GM13976 (cell line): ENCODE data around the gene TMIGD2.

Experiments
- DNase-seq: peaks from one replicate; pipeline ENCODE4 v3.0.0; 2012; ENCODE audit warnings: low spot score
- in situ Hi-C: fragments of 300-500 bp; cut with MboI; formaldehyde crosslinking; loops from one replicate; pipeline ENCODE4 v1.12.0; 2022; ENCODE audit warnings: low sequenced_read_pairs, mixed read lengths, inconsistent platforms; ENCODE audit not compliant: unreplicated experiment
- TF ChIP-seq, protein P1 (sequence below): IDR thresholded peaks from 2 replicates; pipeline ENCODE4 v1.5.1; 2012; ENCODE audit warnings: borderline replicate concordance, mild to moderate bottlenecking; ENCODE audit not compliant: insufficient read depth; ENCODE audit errors: extremely low read depth, missing control alignments, control extremely low read depth

Gene TMIGD2

DNA sequence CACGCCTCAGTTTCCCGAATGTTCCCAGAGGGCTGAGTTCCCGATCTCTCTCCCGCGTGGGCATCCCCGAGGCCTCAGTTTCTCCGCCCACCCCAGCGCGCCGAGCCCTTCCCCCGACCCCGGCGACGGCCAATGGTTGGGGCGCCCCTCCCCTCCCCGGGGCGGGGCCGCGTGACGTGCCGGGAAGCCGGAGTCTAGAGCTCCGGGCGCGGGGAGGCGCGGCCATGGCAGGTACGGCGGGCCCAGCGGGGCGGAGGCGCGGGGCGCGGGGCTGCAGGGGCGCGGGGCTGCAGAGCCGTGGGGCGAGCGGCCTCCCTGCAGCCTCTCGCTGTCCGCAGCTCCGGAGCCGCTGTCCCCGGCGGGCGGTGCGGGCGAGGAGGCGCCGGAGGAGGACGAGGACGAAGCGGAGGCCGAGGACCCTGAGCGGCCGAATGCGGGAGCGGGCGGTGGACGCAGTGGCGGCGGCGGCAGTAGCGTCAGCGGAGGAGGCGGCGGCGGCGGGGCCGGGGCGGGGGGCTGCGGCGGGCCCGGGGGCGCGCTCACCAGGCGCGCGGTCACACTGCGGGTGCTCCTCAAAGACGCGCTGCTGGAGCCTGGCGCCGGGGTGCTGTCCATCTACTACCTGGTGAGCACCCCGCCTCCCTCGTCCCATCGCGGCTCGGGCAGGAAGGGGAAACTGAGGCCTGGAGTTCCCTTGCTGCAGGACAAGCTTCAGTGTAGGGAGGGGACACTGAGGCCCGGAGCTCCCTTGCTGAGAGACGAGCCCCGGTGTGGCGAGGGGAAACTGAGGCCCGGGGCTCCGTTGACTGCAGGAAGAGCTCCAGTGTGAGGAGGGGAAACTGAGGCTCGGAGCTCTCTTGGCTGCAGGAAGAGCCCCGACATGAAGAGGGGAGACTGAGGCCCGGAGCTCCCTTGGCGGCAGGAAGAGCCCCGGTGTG, 41.5 kb upstream of the TMIGD2 start, which contains the start of gene MPND:
Gene MPND, plus strand, starts transcription at position 193 of the 938 bp plus-strand sequence. Its CDS starts 32 bp downstream, at position 225.
- peak; percentile 92 for DNase-seq
- in situ Hi-C loops, result no loop called here
- TF ChIP-seq, protein P1, sequence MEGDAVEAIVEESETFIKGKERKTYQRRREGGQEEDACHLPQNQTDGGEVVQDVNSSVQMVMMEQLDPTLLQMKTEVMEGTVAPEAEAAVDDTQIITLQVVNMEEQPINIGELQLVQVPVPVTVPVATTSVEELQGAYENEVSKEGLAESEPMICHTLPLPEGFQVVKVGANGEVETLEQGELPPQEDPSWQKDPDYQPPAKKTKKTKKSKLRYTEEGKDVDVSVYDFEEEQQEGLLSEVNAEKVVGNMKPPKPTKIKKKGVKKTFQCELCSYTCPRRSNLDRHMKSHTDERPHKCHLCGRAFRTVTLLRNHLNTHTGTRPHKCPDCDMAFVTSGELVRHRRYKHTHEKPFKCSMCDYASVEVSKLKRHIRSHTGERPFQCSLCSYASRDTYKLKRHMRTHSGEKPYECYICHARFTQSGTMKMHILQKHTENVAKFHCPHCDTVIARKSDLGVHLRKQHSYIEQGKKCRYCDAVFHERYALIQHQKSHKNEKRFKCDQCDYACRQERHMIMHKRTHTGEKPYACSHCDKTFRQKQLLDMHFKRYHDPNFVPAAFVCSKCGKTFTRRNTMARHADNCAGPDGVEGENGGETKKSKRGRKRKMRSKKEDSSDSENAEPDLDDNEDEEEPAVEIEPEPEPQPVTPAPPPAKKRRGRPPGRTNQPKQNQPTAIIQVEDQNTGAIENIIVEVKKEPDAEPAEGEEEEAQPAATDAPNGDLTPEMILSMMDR, result no peak

DNA sequence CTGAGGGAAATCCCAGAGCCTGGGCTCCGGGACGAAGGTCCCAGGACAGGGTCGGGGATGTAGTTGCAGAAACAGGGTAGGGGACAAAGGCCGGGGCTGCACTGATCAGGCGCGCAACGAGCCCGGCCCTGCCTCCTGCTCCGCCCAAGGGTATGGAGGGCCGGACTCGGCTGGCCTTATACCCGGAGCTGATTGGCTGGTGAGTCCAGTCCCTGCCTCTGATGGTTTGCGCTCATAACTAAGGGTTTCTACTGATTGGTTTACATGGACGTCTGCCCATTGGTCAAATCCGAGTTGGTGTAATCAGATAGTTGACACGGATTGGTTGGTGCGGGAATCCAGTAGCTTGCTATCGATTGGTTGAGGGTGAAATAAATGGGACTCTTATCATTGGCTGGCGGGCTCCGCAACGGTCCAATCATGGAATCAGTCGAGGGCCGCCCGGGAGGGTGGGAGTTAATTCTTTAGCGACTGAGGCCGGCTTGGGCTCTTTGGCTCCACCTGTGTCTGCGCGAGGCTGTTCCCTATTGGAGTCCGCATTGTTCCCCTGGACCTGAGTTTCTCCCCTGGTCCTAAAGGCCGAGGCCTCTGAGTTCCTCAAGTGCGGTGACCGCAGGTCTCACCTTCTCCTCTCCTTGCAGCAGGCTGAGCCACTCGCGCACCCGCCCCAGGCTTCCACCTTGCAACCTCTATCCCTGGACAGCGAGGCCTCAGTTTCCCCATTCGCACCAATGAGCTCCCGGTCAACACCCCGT, 40.6 kb upstream of the TMIGD2 start:
- TF ChIP-seq, protein P1, result no peak
- peak; percentile 93 for DNase-seq
- in situ Hi-C loops, result no loop called here

DNA sequence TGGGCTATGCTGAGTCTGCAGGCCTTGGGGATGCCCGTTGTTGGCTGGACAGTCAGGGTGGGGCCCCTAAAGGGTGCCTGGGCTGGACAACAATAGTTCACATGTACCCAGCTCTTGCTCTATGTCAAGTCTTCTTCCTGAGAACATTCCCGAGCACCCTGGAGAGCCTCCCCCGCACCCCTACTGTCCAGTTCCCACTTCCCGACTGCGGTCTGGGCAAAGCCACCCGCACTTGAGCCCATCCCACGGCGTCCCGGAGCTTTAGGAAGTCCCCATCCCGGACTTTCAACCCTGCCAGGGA, 40.1 kb upstream of the TMIGD2 start:
- in situ Hi-C loops, result no loop called here
- TF ChIP-seq, protein P1, result no peak
- DNase-seq, result peak; percentile 10

DNA sequence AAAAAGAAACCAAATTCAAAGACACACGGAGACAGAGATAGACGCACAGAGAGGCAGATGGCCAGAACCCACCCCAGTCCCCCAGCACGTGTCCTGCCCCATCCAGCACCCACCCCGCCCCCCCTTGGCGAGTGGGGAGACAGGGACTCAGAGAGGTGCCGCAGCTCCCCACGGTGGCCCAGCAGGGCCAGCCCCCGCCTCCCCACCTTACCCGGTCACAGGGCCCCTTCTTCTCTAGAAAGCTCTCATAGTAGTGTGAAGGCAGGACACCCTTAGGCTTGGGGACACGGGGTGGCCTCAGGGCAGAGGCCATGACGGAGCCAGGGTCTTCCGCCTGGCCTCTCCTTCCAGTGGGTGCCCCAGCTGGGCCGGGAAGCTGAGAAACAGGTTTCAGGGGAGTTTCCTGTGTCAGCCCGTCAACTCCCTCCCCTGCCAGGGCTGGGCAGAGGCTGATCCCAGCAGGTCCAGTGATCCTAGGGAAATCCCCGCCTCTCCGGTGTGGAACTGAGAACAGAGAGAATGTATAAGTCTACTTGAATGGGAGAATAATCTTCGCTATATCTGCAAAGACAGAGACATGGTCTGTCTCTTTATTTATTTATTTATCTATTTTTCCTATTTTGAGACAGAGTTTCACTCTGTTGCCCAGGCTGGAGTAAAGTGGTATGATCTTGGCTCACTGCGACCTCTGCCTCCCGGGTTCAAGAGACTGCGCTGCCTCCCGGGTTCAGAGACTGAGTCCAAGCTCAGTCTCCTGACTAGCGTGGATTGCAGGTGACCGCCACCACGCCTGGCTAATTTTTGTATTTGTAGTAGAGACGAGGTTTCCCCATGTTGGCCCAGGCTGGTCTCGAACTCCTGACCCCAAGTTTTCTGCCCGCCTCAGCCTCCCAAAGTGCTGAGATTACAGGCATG, 36.5 kb upstream of the TMIGD2 start, which contains the start of gene STAP2:
Gene STAP2, minus strand, starts transcription at position 387 of the 915 bp plus-strand sequence. Its CDS starts 74 bp downstream, at position 313.
- in situ Hi-C loops, result no loop called here
- TF ChIP-seq, protein P1, result no peak
- DNase-seq, result peak; percentile 53

DNA sequence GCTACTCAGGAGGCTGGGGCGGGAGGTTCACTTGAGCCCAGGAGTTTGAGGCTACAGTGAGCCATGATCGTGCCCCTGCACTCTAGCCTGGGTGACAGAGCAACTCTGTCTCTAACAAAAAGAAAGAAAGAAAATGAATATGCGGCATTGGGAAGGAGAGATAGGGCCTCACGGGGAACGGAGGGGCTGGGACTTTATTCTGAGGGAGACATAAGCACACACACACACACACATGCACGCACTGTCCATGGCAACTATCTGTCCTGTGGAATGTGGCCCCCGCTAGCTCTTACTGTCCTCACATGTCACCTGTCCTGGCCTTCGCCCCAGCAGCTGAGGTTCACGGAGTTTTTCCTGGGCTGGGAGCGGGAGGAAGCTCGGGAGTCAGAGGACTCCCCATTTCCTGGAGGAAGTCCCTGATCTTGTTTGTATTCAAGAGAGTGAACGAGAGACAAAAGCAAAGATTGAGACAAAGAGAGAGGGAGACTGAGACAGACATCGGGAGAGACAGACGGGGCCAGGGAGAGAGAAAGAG, 35.8 kb upstream of the TMIGD2 start:
- in situ Hi-C loops, result no loop called here
- DNase-seq, result no peak
- TF ChIP-seq, protein P1, result no peak
